ENCODE data around the gene CTNNA2.
"Not testable (repeated sequence)": the region's sequence is repeated elsewhere in the genome, so short reads cannot be mapped to it uniquely, and the experiment has no call there.

CTNNA2 gene

DNA sequence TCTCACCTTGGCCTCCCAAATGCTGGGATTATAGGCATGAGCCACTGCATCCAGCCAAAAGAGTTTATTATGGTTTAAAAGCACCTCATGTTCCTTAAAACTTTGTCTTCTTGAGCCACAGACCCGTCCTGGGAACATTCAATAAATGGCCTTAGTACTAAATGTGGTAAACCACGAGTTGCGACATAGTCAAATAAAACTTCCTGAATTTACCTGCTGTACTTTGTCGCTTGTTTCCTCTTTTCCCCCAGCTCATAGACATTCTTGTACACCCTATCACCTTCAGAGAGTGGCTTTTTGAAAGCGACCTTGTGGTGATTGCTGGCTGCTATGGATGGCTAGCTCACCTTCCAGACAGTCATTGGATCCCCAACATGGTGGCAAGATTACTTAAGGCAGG is 481.3 kb downstream of the CTNNA2 start:
- DNase-seq = no peak

DNA sequence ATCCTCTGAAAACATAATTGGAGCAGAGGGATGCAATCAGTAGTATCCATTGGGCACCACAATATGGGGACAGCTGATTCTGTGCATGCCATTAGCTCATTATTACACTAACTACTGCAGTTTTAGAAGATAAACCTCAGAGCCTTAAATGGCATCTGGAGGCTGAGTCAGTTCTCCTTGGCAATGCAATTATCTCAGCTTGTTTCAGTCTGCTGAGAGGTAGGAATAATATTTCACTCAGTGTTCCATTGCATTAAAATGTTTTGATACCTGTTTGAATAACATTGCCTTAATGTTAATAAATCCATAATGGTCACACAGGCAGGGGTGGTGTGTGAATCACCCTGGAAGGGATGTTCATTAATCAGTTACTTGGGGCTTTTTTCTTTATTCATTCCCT is 482.1 kb downstream of the CTNNA2 start:
- no peak for DNase-seq

DNA sequence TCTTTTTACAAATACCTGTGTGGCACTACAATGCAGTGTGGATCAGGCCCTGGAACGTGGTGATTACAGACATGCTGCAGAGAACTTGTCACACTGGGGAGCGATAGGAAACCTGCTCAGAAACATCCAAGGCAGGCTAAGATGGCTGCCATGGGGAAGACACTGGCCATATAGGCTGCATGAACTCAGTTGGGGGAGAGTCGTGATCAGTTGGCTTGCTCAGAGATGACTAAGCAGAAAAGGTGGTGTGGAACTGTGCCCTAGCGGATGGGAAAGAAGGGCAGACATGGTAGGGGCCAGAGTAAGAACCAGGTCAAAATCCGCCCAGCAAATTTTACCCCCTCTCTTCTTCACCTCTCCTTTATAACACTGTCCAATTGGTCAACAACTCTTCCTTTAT is 483.9 kb downstream of the CTNNA2 start:
- DNase-seq = no peak

DNA sequence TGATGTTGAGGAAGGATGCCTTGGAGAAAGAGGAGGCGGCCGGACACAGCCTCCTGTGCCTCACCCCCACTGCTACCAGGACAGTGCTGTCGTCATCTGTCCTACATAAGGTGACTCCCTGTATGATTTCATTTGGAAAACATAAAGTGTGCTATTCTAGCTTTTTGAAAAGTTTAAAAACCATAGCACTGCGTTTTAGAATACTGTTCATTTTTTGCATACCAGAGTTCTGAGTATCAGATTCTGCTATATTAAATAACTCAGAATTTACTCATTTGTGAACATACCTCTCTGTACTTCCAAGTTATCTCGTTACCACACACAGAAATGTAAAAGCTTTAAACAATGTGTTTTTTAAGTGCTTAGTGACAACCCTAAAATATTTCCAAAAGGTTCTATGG is 488.9 kb downstream of the CTNNA2 start:
- no peak for DNase-seq

DNA sequence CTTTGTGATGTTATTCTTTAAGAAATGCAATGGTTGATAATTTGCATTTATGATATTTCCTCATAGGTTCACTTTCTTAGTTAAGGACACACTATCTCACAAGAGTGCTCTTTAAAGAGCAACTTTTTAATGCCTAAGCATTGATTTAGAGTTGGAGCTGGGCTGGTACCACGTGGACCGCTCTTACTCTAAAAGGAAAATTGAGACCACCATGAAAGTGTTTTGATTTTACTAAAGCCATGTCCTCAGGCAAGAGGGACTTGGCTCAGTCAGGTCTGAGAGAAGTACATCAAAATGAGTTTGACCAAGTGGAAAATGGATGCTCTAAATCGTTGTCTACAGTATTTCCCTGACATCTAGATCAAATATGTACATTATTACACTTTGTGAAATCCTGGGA is 489.3 kb downstream of the CTNNA2 start:
- no peak for DNase-seq

DNA sequence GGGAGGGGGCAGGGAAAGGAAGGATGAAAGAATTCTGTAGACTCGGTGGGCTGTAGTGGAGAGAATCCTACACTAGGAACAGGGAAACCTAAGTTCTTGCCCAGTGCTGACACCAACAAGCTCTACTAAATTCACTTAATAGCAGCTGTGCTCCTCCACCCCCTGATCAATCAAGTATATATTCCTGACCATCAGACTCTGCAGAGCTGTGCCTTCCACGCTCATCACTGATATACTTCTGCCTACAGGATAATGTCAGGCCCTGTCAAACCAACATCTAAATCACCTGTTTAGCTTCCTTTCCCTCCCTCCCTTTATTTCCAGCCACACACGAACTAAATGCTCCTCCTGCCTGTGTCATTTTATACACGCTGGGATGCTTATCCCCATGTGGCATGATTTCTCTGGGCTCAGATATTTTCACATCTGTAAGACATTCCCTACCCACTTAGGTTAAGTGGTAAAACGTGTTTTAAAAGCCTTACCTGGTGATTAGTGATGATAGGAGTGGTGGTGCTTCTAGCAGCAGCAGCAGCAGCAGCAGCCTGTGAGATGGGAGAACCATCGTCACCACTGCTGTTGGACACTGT is 489.8 kb downstream of the CTNNA2 start:
- no peak for DNase-seq

DNA sequence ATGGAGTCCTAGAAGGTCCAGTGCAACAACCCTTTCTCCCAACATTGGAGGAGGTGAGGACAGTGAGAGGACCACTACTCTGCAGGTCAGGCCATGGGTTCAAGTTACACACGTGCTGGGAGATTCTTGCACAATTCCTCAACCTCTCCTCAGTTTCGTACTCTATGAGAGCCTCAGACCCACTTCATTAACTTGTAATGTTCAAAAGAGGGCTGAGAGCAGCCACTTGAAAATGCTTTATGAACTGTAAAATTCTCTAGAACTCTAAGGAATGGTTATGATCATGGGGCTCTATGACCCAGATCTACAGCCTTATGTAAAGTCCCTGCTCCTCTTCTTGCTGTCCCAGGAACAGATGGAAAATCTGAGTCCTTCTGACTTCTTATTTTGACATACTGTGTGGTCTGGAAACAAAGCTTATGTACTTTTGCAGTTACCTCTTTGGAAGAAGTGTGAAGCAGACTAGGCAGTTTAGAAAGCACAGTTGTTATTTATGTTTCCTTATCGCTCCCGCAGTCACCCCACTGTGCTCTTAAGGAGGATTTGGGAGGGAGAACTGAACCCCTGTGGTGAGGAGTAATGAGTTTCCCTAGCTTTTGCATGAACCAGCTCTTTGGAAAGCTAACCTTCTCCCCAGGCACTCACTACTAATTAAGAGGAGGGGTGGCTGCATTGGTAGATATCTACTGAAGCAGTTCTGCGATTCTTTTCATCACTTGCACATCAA is 495.1 kb downstream of the CTNNA2 start:
- DNase-seq = no peak

DNA sequence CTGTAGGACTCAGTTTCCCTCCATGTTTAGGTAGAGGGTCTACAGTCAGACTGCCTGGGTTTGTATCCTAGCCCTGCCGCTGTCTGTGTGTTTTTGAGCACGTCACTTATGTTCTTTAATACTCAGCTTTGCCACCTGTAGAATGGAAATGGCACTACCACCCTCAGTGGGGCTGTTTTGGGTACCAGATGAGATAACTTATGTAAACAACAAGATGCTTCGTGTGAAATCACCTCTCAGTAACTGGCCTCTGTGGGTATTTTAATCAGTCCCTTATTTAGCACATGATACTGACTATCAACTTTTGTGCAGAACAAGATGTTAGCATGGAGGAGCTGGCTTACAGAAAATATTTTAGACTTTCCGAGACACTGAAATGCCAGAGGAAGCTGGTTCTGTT is 495.7 kb downstream of the CTNNA2 start:
- no peak for DNase-seq

DNA sequence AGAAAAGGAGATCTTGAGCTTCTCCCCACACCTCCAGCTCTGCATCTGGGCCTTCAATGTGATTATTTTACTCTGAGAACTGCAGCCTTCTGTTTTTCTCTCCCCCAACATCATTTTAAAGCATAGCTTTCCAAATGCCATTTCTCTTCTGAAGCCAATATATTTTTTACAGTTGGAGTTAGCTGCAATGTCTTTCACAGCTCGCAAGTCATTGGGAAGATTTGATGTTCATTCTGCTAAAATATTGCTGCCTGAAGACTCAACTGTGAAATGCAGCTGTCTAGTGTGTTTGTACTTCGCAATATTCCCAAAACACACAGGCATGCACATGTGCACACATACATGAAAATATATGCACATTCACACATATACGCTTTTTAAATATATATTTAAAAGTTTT is 496.4 kb downstream of the CTNNA2 start:
- no peak for DNase-seq

DNA sequence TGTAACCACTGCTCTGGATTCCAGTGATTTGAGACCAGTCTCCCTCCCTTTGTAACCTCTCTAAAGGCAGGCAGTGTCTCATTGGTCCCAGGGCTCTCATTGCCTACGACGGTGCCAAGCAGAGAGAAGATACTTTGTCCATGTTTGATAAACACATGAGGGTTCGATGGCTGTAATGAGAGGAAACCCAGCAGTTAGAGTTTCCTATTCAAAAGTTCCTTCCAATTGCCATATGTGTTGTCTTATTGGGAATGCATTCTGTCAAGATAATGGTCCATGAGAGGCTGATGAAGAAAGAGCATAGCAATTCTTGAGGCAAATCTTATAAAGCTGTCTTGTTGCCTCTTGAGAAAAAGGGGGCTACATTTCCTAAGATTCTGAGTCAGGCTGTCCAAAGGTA is 499.2 kb downstream of the CTNNA2 start:
- DNase-seq = no peak

DNA sequence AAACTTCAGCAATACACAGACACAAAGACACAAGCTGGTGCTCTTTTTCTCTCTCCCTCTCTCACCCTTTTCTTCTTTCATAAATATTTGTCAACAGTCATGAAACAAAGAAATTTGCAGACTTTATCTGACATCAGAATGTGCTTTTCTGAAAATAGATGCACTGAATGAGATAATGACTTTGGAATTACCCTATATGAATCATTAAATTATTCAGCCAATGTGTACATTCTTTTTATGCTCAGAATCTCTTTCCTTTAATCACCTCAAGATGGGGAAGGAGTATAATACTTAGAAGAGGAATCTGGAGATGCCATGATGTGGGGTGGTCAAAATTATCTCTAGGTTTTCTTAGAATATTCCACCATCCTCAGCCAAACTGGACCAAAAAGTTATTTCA is 501.8 kb downstream of the CTNNA2 start:
- DNase-seq = no peak

DNA sequence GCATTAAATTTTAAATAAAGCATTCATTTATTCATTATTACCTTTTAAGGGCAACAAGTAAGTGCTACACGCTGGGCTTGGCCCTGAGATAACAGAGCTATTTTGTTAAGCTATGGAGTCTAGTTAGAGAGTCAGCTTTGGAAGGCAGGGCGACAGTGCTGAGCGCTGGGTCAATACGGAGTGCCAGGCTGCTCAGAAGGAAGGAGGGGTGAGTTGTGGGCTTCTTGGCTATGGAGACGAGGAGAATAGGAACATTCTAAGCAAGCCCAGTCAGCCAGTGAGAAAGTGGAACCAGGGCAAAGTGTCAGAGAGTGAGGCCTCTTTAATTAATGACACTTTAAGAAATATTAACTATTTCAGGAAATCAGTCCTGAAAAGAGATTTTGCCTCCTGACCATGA is 503.3 kb downstream of the CTNNA2 start:
- no peak for DNase-seq

DNA sequence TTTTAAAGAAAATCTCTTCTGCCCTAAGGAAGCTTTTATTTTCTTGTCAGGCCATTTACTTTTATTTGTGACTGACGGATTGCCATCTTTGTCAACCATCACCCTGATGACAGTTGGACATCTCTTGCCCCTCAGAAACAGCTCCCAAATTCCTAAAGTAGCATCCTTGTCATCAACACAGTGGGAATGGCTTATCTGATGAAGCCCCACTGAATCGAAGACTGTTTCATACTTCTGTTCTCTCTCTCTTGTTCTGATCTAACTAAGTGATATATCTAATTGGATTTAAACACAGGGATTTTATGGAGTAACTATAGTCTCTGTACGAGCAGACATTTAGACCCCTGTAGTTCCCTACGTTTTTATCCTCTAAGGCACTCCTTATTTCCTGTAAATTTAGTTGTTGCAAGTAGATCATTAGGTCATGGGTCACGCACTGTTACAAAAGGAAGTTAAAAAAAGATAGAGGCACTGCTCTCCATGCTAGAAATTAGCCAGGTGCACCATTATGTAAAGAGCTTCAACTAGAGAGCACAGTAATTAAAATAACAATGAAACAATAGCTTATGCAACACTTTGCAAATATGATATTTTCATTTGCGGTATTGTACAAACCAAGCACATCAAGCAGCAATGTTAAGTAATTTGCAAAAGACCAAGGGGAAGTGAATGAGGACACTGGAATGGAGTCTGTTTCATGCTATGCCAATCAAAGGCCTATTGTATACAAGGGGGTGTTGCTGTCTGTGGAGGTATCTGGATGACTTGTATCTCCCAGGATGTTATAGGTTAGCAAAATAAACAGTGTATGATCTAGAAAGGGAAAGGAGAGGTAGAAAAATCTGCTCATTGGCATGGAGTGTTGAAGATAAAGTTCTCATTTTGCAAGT is 507.0 kb downstream of the CTNNA2 start:
- no peak for DNase-seq

DNA sequence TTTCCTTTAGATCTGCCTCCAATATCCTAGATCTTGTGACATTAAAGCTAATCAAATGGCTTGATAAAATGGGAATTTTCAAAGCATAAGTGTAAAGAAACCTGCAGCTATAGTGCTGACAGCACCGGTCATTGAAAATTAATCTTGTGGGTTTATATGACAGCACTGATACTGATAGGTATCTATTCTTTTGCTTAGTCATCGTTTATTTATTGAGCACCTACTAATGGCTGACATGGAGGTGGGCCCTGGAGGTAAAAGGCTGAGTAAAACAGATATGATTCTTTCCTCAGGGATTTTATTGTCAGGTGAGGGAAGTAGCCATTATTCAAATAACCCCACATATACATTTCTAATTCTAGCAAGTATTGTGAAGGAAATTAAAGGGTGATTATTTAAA is 509.2 kb downstream of the CTNNA2 start:
- DNase-seq = no peak

DNA sequence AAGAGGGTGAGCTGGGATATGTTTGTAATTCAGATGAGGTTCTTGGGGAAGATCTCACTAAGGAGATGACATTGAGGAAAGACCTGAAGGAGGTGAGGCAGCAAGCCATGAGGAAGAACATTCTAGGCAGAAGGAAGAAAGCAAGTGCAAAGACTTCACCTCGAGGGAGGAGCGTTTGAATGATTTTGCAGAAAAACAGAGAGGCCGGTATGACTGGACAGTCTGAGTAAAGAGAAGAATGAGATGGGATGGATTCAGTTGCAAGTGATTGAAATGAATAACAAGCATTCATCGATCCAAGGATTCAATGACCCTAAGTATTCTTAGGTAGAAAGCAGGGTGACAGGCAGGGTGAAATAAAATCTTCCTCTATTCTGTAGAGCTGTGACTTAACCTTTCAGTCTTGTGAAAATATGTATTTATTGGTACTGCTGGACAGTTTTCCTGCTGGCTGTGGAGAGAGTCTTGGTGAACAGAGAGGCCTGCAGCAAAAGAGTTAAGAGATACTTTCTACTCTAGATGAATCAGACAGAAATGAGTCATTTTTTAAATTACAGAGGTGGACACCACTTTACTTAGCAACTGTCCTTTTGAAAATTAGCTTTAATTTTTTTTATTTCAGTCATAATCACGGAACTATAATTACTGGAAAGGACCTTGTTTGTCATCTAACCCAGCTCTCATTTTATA is 513.3 kb downstream of the CTNNA2 start:
- no peak for DNase-seq

DNA sequence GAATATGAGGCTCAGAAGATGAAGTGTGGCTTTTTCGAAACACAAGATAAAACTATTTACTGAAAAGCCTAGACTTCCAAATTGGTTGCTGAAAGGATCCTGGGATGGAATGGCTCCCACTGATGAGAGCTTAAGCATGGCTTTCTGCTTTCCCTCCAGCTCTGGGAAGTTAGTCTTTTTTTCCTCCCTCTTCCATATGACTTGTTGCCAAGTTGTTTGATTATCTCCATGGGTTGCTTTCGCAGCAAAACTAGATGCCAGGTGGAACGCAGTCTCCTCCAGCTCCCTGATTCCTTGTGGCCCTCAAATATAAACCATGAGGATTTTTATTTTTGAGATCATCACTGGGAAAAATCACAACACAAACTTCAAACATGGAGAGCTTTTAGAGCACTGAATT is 515.2 kb downstream of the CTNNA2 start:
- DNase-seq = no peak

DNA sequence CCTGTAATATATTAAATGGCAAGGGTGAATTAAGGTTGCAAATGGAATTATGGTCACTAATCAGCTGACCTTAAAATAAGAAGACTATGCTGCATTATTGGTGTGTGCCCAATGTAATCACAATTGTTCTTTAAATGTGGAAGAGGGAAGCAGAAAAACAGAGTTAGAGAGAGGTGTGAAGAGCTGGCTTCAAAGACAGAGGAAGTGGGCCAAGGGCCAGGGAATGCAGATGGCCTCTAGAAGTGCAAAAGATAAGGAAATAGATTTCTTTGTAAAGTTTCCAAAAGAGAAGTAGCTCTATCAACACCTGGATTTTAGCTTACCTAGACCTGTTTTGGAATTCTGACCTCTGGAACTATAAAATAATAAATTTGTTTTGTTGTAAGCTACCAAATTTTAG is 515.7 kb downstream of the CTNNA2 start:
- DNase-seq = no peak

DNA sequence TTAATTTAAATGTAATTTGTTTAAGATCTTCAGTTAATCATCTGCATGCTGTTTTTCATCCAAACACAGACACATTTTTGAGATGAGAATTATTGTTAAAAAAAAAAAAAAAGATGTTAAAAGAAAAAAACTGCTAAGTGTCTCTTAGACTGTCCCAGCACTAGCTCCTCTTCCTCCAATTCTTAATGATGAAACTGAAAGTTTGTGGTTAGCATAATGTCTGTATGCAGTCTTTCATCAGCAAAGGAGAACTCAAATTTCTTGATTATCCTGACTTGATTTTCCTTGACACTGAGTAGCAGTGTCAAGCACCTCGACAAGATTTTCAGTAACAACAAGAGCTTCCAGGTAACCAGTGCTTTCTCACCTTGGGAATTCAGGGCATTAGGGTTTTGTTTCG is 517.3 kb downstream of the CTNNA2 start:
- no peak for DNase-seq

DNA sequence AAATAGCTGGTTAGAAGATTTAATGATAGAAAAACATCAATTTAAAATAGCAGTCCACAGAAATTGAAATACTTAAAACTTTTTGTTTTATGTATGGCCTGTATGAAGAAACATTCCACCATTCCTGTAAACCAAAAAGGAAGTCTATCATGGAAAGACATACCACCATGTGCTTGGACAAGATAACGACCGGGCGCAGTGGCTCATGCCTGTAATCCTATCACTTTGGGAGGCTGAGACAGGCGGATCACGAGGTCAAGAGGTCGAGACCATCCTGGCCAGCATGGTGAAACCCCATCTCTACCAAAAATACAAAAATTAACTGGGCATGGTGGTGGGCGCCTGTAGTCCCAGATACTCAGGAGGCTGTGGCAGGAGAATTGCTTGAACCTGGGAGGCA is 519.8 kb downstream of the CTNNA2 start:
- DNase-seq = not testable (repeated sequence)

DNA sequence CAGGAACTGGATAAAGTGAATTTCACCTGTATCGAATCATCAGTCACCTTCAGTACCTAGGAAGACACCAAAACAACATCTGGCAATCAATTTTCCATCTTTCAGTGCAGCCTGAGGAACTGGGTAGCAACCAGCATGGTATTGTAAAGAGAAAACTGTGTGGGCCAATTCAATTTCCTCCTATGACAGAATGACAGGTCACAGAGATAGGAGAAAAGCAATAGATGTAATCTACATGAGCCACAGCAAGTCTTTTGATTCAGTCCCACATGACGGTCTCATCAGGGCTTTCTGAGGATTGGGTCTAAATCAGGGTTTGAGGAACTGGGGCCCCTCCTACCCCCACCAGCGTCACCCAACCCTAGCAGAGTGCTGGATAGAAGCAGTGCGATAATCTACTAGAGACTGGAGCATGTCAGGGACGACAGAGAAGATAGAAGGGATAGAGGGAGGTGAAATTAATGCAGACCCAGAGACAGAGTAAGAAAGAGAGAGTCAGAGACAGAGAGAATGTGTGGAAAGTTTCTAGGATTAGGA is 523.0 kb downstream of the CTNNA2 start:
- no peak for DNase-seq

DNA sequence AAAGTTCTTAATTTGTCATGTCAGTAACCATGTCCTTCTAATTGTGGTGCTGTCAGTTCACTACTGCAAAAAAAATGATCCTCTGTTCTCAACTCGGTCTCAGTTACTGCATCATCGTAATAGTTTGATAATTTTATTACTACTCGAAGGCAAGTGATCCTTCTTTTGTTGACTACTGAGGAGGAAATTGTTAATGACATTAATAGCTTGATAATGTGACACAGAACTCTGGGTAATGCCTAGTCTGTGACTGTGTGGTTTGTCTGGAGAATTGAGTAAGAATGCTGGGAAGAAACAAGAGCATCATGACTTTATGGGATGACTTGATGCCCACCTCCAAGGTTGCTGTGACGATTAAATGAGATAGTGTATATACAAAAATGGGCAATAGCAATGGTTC is 524.5 kb downstream of the CTNNA2 start:
- DNase-seq = no peak

DNA sequence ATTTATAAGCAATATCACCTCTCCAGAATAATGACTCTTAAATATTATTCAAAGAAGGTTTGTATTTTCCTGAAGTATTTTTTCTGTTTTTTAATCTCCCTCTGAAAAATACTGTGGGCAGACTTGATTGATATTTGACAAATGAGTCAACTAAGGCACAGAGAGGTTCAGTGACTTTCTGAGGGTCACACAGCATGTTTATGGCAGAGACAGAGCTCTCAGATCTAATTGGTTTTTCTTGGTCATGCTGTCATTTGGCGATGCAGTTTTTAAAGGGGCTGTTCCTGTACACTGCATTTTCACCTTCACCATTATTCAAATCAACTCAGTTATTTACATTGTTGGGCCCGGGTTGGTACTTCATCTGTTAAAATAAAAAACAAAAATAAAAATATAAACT is 527.4 kb downstream of the CTNNA2 start:
- no peak for DNase-seq

DNA sequence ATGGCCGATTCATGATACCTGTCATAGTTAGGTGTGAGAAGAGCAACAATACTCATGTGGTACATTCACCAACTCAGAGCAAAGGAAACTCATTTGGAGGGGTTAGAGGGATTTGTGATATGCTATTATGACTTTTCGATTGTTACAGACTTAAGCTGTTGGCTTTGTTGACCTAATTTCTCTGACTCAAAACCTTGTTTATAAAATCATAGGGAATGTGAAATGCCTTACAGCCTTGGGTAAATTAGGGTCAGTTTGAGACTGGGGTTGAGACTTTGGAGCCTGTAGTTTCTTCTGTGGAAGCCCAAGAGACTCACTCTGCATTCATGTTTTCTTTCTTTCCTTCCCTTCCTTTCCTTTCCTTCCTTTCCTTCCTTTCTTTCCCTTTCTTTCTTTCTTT is 529.8 kb downstream of the CTNNA2 start:
- DNase-seq = no peak

All from stimulated activated CD8-positive, alpha-beta memory T cell treated with anti-CD3 and anti-CD28 coated beads, Interleukin-4, amount 100 ng/mL, for 48 hours (primary cell).